Thyroid gland (tissue), 4 donors: ENCODE results near the gene ARL6IP6.

ENCODE experiments used
- POLR2A ChIP-seq, 2 donors: fragments of 450-650 bp; IDR thresholded peaks; one replicate each; pipeline ENCODE4 v1.6.1; 2017; ENCODE audit warnings: antibody characterized with exemption in 2 of 2, mild to moderate bottlenecking in 2 of 2, moderate library complexity in 1 of 2
- TF ChIP-seq, protein P1 (sequence below), 6 experiments: fragments of 200-600 bp in 3 of 6; fragments of 450-650 bp in 3 of 6; sonication (generic) in 3 of 6; IDR thresholded peaks; one replicate each; pipeline ENCODE4 v1.5.1; 2016 to 2019; ENCODE audit warnings: antibody characterized with exemption in 6 of 6, mild to moderate bottlenecking in 2 of 6, inconsistent platforms in 1 of 6, moderate library complexity in 1 of 6

GRCh38 chr2:152782171-152782570 lies 63.8 kb downstream of the ARL6IP6 start:
- TF ChIP-seq, protein P1, sequence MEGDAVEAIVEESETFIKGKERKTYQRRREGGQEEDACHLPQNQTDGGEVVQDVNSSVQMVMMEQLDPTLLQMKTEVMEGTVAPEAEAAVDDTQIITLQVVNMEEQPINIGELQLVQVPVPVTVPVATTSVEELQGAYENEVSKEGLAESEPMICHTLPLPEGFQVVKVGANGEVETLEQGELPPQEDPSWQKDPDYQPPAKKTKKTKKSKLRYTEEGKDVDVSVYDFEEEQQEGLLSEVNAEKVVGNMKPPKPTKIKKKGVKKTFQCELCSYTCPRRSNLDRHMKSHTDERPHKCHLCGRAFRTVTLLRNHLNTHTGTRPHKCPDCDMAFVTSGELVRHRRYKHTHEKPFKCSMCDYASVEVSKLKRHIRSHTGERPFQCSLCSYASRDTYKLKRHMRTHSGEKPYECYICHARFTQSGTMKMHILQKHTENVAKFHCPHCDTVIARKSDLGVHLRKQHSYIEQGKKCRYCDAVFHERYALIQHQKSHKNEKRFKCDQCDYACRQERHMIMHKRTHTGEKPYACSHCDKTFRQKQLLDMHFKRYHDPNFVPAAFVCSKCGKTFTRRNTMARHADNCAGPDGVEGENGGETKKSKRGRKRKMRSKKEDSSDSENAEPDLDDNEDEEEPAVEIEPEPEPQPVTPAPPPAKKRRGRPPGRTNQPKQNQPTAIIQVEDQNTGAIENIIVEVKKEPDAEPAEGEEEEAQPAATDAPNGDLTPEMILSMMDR (IDR thresholded peaks at IDR 0.05), result no peak
- no peak for TF ChIP-seq POLR2A (IDR thresholded peaks at IDR 0.05)
